Dermis microvascular lymphatic vessel endothelial cell (primary cell): ENCODE measurements around the gene SDC3. TPM values are rescaled to one million over a fixed set of nuclear protein-coding genes. Genes with fewer than 3 reads are reported as not detected.
"Not testable (repeated sequence)": the region's sequence is repeated elsewhere in the genome, so short reads cannot be mapped to it uniquely, and the experiment has no call there.

ENCODE experiments used
- DNase-seq, 2 donors: peaks; one replicate each; pipeline versions ENCODE4 v3.0.0 to v3.0.0-alpha.2; 2010; ENCODE audit warnings: low read depth in 2 of 2
- total RNA-seq: library from RNA; depleted of rRNA; stranded (reverse); fragments of >200 nt; gene quantifications from 2 replicates; pipeline ENCODE4 v1.2.1, GENCODE V29; 2014

The SDC3 gene, protein sequence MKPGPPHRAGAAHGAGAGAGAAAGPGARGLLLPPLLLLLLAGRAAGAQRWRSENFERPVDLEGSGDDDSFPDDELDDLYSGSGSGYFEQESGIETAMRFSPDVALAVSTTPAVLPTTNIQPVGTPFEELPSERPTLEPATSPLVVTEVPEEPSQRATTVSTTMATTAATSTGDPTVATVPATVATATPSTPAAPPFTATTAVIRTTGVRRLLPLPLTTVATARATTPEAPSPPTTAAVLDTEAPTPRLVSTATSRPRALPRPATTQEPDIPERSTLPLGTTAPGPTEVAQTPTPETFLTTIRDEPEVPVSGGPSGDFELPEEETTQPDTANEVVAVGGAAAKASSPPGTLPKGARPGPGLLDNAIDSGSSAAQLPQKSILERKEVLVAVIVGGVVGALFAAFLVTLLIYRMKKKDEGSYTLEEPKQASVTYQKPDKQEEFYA
- total RNA-seq, result 20.3 and 58.0 TPM in 2 replicates

DNA sequence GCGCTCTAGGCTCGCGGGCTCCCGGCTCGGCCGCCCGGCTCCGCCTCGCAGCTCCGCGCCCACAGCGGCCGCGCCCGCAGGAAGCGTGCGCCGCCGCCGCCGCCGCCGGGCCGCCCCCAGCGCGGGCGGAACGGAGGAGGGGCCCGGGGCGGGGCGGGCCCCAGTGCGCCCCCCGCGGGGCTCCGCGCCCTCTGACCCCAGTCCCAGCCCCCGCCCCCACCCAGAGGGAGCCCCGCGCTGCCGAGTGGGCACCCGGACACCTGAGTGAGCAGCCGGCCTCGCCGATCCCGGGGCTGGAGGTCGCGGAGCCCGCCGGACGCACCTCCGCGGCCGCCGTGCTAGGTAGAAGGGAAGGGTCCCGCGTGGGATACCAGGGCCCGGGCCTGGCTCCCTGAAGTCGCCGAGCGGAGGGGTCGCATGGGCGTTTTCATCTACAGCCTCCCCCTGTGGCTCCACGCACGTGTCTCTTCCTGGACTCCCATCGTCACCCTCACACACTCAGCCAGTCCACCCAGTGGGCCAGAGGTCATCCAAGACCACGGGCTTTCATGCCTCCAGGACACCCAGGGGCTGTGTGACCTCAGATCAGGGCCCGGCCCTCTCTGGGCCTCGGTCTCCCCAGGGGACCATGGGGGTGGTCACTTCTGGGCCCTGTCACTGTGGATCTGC is at the start of gene SDC3:
Gene SDC3 (minus strand): TSS at position 63 of the 669 bp plus-strand sequence. CDS start 172 bp downstream, outside the sequence.
- DNase-seq, result peak in 1 of 2 donors; percentile 48

- no peak for DNase-seq
These were observed 49.1 kb upstream of the SDC3 start for GRCh38 chr1:30957560-30958222.

GRCh38 chr1:30955448-30956015 is 47.0 kb upstream of the SDC3 start:
- DNase-seq, result no peak

GRCh38 chr1:30953685-30954084 is 45.1 kb upstream of the SDC3 start:
- no peak for DNase-seq

DNA sequence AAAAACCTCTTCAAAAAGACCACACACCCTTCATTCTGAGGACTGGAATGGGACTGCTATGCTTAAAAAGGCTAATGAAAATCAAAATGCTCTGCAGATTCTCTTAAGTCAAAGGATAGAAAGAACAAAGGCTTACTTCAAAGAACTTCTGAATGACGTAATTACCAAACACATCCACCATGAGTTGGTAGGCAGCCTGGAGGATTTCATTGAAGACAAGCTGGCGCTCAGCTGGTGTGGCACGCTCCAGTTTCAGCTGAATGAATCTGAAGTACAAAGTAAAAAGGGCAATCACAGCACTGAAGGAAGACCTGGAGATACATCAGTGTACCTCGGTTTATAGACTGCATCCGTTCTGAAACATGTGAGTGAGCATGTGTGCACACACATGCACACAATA is 43.5 kb upstream of the SDC3 start:
- DNase-seq, result no peak

GRCh38 chr1:30950700-30951099 is 42.1 kb upstream of the SDC3 start:
- DNase-seq, result no peak

DNA sequence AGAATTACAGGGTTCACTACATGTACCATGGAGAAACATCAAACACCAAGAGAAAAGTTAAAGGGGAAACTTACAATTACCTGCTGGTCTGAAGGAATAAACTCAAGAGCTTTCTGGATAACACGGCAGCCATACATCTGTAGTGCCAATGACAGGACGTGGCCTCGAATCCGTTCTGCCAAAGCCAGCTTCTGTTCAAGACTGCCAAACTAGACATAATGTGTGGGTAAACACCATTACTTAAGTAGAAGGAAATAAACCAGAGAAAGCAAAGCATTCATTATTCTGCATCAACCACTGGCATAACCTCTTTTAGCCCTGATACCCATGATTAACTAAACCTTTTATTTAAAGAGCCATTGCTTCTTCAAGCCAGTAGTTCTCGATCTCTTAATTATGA is 41.5 kb upstream of the SDC3 start:
- no peak for DNase-seq

GRCh38 chr1:30949487-30949838 is 40.9 kb upstream of the SDC3 start:
- not testable (repeated sequence) for DNase-seq

- not testable (repeated sequence) for DNase-seq
These were observed 40.4 kb upstream of the SDC3 start for GRCh38 chr1:30948813-30949486.

GRCh38 chr1:30948278-30948677 is 39.7 kb upstream of the SDC3 start:
- no peak for DNase-seq

- no peak for DNase-seq
These were observed 38.7 kb upstream of the SDC3 start for GRCh38 chr1:30947212-30947611.

GRCh38 chr1:30942326-30942963 is 33.9 kb upstream of the SDC3 start:
- DNase-seq, result peak in 1 of 2 donors; percentile 79

- no peak for DNase-seq
These were observed 32.0 kb upstream of the SDC3 start for GRCh38 chr1:30940541-30940940.

DNA sequence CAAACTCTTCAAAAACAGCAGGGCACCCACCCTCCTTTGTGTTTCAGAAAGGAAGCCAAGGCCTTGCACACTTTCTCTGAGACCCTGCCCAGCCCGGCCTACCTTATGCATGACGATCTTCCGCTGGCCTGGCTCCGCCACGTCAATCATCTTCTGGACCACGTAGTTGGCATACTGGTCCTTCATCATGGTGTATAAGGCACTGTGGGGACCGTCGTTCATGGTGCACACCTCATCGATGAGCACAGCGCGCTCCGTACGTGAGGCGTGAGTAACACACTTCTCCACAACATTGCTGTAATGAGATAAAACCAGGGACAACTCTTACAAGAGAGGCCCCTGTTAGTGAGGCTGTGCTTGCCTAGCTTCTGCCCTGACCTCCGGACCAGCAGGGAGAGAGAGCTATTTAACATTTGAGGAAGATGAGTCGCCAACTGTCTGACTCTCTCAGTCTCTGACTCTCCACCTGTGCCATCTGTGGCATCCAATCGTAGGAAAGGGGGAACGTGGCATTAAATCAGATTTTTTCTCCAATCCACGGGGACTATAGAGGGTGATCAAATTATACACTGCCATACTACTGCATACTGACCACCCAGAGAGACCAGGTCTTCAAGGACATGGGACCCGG is 28.1 kb upstream of the SDC3 start:
- DNase-seq, result no peak

- DNase-seq, result not testable (repeated sequence)
These were observed 27.2 kb upstream of the SDC3 start for GRCh38 chr1:30935758-30936157.

- no peak for DNase-seq
These were observed 26.1 kb upstream of the SDC3 start for GRCh38 chr1:30934613-30935012.

- DNase-seq, result no peak
These were observed 25.3 kb upstream of the SDC3 start for GRCh38 chr1:30933874-30934252.

DNA sequence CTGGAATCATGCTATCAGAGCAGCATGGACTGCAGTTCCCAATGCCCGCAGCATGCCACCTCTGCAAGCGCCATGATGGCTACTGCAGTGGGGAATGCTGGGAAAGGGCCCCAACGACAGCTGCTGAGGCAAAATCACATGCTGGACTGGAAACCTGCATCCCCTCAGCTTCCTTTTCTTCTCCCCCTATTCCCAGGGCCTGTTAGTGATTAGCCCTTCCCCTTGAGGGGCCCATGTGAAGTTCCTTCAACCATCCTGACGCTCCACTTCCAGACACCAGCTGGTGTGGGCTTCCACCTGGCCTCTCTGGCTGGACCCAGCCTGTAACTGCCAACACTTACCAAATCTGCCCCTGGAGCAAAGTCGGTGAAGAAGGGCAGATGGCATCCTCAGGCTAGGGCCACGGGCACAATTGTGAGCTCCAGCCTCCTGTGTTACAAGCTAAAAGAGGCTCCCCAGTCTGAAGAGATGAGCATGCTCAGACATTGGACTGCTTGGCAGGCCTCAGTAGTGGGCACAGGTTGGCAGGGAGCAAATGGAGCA is 22.1 kb upstream of the SDC3 start:
- no peak for DNase-seq

- DNase-seq, result no peak
These were observed 21.5 kb upstream of the SDC3 start for GRCh38 chr1:30929944-30930525.
